ENCODE data around the gene TSPEAR.

TSPEAR gene

DNA sequence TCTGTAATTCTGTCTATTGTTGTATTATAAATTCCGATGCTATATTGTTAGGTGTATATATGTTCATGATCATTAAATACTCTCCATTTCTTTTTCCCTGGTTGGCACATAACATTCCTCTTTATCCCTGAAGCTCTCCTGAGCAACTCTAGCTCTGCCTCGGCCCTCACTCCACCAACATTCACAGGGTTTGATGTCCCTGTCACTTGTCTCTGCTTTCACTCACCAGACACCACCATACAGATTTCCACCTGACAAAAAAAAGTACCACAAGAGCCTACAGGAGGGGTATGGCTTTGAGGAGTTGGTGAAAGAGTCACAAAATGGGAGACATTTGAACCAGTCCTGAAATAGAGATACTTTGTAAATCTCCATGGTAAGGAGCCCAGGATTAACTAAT, 8.8 kb upstream of the TSPEAR start:
- no peak for DNase-seq (ENCODE audit: low read depth)

DNA sequence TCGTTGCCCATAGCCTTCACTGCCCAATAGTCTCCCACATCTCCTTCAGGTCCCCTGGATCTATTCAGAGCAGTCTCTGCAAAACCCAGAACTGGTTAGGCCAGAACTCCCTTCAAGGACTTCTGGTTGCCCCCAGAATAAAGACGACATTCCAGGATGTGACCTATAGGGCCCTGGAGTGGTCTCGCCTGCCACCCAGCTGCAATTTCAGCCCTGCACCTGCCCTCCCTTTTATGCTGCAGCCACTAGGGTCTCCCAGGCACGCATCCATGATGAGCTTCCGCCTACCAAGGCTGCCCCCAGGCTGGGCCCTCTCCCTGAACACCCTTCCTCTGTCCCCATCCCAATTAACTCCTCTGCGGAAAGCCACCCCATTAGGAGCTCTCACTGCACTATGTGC, 7.2 kb upstream of the TSPEAR start:
- DNase-seq (ENCODE audit: low read depth), result no peak

DNA sequence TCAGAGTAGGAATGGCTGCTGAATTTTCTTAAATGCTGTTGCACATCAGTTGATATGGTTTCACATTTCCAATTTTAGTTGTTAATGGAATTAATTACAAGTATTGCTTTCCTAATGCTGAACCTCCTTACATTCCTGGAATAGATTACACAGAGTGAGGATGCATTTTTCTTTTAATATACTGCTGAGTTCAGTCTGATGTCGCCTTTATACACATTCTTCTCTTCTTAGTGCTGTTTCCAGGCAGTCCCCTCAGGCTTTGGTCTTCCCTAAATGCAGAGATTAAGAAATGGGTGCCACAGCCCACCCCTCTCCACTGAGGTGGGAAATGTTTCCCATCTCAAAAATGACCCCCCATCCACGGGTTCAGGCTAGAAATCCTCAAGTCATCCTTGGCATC, 6.7 kb upstream of the TSPEAR start:
- no peak for DNase-seq (ENCODE audit: low read depth)

- DNase-seq (ENCODE audit: low read depth), result no peak
Observed at GRCh38 chr21:44716984-44717383, 5.6 kb upstream of the TSPEAR start.

DNA sequence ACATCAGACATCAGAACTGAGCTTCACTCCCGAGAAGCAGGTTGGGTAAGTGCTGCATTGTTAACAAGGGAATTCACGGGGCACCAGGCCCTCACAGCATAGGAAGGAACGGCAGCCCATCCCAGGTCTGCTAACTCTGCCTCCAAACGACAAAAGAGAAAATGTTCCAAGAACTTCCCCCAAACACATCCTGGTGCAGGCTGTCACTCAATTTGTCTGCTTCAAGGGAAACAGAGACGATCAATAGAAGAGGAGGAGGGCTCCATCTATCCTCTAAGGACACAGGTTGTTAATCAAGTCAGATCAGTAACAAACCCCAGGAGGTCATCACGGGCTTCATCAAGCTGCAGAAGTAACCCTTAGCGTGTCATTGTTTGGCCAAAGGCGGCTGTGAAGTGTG, 3.5 kb upstream of the TSPEAR start:
- no peak for DNase-seq (ENCODE audit: low read depth)

DNA sequence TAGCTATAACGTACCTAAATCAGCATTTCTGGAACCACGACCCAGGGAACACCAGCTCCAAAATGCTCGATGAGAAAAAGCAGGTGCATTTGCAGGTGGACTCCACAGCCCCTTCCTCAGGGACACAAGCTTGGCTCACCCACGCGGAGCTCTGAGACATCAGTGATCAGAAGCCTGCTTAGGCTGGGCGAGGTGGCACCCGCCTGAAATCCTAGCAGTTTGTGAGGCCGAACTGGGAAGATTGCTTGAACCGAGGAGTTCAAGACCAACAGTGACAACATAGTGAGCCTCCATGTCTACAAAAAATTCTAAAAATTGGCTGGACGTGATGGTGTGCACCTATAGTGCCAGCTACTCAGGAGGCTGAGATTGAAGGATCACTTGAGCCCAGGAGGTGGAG, 2.5 kb upstream of the TSPEAR start:
- no peak for DNase-seq (ENCODE audit: low read depth)

DNA sequence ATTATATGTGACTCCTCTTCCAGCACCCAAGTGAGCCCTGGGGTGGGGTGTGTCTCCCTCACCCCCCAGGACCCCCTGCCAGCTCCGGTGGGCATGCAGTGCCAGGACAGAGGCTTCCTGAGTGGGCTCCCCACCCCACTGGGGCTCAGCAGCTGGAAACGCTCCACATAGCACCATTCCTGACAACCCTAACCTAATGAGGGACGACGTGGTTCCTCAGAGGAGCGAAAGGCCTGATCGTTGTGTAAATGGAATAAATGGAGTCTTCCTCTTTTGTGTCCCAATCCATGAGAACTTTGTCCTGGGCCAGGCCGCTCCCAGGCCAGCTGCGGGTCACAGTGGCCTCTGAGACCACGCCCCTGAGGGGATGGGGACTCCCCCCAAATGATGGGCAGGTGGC, 1.8 kb upstream of the TSPEAR start:
- no peak for DNase-seq (ENCODE audit: low read depth)

DNA sequence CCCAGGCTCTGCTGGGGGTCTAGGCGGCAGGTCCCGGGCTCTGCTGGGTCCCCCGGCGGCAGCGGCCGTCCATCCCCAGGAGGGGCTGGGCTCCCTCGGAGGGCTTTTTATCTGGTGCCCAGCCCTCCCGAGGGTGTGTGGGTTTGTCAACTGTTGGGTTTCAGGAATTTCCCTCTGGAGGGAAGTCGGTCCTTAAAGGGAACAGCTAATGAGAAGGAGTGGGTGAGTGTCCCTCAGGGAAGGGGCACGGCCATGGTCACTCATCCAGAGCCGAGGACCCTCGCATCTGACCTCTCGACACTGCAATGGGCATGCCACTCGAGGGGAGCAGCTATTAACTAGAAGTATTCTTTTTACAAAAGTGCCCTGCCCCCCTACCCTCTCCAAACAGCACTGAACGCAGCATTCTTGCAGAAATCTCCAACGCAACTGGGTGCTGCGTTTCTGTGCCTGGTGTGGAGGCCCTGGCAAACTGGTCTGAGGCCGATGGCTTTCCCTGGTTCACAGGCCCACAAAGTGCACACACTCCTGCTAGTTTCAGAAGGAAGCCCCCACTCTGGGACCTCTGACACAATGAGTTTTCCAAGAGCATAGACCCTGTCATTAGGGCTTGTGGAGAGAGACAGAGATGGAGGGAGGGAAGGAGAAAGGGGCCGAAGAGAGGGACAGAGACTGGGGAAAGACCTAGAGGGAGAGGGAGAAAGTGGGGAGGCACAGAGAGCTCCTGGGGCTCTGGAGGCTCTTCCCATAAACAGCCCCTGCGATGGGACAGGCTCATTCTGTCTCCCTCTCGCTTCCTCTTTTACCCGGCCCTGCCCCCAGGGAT, 1.0 kb upstream of the TSPEAR start:
- no peak for DNase-seq (ENCODE audit: low read depth)

DNA sequence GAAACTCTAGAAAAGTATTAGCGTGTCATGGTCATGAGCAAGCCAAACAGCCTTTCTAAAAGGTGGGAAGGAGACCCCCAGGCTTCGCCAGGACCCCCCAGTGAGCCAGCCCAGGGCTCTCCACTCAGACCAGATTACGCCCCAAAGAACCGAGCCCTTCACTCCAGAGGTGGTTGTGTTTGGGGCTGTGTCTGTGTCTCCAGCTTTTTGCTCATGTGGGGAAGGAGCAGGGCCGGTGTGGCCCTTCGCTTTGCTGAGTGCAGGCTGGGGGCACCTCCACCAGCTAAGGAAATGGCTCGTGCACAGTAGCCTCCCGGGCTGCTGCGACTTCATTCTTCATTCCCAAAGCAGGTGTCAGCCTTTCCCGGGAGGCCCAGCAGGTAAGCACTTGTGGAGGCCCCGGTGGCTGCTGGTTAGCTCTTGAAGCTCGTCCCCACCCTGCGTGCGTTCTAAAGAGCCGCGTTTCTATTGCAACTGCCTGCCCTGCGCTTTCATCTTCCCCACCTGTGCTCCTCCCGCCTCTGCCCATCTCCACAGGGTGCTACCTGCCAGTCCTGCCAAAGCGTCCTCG, 531 bp downstream of the TSPEAR start:
- DNase-seq (ENCODE audit: low read depth), result no peak

GRCh38 chr21:44710294-44710665, 1.1 kb downstream of the TSPEAR start:
- DNase-seq (ENCODE audit: low read depth), result no peak

GRCh38 chr21:44709426-44710293, 1.7 kb downstream of the TSPEAR start:
- no peak for DNase-seq (ENCODE audit: low read depth)

- DNase-seq (ENCODE audit: low read depth), result no peak
Observed at GRCh38 chr21:44708866-44709425, 2.4 kb downstream of the TSPEAR start.

DNA sequence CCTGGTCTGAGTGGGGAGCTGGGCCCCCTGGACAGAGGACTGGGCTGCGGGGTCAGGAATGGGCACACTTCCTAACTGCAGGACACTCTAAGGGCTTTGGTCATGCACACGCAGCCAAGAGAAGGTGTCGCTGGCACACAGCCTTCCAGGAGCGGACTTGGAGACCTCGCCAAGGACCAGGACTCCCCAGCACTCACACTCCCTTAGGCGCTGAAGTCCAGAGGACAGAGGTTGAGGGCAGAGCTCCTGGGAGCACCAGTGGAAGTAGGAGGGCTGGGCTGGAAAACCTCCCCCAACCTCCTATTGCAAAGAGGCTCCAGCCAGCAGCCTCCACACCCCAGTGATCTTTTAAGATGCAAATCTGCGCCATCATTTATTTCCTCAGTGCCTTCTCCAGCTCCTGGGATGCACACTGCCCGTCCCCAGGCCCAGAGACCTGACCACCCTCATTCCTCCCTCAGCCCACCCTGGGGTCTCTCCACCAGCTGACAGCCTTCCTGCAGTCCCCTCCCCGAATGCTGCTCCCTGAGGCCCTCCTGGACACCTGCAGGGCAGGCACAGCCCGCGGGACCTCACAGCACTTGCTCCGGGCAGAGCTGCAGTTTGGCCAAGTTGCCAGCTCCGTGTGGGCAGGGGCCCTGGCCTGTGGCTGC, 3.0 kb downstream of the TSPEAR start:
- no peak for DNase-seq (ENCODE audit: low read depth)

DNA sequence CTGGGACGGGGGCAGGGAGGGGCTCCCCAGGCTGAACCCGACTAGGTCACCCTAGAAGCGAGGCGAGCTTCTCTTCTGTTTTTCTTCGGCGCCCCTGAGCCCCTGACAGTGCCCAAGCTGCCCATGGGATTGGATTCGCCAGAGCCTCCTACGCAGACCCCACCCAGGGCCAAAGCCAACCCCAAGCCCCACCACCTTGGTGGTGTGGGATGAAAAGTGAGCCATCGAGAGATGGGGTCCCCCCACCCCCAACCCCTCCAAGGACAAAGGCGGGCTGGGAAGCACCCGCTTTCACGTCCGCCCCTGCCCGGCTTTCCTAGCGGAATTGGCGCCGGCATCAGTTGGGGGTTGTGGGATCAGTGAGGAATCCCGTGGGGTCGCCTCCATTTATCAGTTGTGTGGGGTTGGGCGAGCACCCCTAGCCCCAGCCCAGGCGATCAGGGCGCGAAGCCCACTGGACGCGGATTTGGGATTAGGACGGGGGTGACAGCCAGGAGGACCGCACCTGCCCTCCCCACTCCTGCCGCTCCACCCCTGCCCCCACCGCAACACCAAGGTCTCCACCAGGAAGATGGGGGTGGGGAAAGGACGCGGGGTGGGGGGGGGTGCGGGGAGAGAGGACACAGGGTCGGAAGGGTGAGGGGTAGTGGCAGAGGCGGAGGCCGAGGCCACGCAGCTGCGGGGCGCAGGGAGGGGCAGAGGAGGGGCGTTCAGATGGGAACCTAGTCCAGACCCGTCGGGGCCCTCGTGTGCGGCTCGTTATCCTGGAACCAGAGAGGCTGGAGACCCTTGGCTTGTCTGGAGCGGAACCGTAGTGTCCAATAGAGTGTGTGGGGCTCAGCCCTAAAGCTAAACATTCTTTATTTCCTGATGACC, 4.4 kb downstream of the TSPEAR start:
- no peak for DNase-seq (ENCODE audit: low read depth)

- no peak for DNase-seq (ENCODE audit: low read depth)
Observed at GRCh38 chr21:44706026-44706705, 5.2 kb downstream of the TSPEAR start.

DNA sequence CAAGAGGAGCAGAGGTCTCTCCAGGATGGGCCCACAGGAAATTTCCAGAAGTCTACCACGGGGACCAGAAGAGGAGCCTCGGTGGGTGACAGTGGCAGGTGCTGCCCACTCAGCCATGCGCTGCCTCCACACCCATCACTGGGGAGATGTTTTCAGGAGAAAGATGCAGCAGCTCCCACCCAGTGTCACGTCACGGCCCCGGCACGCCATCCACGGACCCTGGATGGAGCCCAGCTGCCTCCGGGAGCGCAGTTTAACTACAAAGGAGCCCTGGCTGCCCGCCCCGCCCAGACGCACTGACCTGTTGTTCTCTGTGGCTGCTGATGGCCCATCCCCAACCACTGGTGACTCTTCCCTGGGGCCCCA, 6.8 kb downstream of the TSPEAR start:
- no peak for DNase-seq (ENCODE audit: low read depth)

GRCh38 chr21:44703731-44704635, 7.4 kb downstream of the TSPEAR start:
- DNase-seq (ENCODE audit: low read depth), result no peak

- DNase-seq (ENCODE audit: low read depth), result no peak
Observed at GRCh38 chr21:44702973-44703730, 8.2 kb downstream of the TSPEAR start.

Measured in amniotic epithelial cell (primary cell).